ENCODE results near the gene ZNF75A.

Gene ZNF75A

DNA sequence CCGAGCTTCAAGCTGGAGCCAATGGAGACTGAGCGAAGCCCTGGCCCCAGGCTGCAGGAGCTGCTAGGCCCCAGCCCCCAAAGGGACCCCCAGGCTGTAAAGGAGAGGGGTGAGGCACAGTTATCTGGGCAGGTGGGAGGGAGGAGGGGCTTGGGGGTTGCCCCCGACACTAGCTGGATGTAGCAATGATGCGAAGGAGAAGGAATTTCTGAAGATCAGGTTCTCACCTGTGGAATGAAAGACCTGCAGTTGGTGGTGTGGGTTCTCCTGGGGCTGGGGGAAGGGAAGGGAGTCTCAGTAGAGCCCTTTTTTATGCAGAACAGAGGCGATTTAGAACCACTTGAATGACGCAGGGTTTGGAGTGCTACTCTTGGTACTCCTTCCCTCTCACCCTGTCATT is 20.2 kb upstream of the ZNF75A start:
- no peak for DNase-seq (ENCODE audit: low read depth, low spot score)

- DNase-seq (ENCODE audit: low read depth, low spot score), result no peak
Observed at GRCh38 chr16:3289998-3290673, 15.2 kb upstream of the ZNF75A start.

DNA sequence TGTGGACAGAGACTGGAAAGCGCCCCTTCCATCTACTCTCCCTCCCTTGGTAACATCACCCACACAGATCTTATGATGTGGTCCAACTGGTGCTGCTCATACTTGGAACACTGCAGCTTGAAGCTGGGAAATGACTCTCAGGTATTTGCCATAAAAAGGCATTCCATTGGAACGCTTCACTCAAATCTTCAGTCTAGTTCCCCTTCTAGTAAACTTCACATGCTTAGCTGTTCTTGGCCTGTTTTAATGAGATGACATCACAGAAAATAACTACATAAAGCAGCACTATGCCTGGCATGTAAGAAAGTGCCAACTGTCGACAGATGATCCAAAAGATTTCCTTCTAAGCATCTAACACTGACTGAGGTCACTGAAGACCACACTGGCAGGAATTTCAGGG is 12.7 kb upstream of the ZNF75A start:
- DNase-seq (ENCODE audit: low read depth, low spot score), result no peak

GRCh38 chr16:3295209-3295608 is 10.1 kb upstream of the ZNF75A start:
- DNase-seq (ENCODE audit: low read depth, low spot score), result no peak

GRCh38 chr16:3295783-3296182 is 9.5 kb upstream of the ZNF75A start:
- no peak for DNase-seq (ENCODE audit: low read depth, low spot score)

DNA sequence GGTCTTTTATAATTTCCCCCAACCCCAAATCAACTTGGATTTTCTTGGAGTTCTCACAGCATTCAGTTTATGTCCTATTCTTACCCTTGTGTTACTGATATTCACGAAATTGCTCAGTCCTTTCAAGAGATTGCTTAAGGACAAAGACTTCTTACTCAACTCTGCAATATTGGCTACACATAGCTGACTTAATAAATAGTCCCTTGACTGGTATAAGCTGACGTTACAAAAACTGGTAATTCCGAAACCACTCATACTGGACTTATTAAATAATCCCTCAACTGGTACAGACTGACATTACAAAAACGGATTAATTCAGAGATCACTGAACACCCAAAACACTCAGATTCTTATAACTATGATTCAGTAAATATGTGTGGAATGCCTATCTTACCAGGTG is 927 bp upstream of the ZNF75A start:
- no peak for DNase-seq (ENCODE audit: low read depth, low spot score)

GRCh38 chr16:3306078-3306477 is 781 bp downstream of the ZNF75A start:
- DNase-seq (ENCODE audit: low read depth, low spot score), result no peak

DNA sequence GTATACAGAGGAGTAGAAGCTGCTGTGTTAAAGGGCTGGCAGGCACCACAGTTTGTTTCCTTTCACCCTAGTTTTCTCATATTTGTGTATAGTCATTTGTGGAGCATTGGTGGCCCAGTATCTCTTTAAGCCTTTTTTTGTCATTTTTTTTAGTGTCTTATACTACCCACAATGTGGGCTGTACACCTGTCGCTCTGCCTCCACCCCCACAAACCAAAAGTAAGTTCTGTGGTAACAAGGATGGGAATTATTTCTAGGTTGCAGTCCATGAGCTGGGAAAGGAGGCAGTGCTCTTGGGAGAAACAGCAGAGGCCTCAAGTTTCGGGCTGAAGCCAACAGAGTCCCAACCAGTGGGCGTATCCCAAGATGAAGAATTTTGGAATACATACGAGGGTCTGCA is 6.2 kb downstream of the ZNF75A start:
- no peak for DNase-seq (ENCODE audit: low read depth, low spot score)

DNA sequence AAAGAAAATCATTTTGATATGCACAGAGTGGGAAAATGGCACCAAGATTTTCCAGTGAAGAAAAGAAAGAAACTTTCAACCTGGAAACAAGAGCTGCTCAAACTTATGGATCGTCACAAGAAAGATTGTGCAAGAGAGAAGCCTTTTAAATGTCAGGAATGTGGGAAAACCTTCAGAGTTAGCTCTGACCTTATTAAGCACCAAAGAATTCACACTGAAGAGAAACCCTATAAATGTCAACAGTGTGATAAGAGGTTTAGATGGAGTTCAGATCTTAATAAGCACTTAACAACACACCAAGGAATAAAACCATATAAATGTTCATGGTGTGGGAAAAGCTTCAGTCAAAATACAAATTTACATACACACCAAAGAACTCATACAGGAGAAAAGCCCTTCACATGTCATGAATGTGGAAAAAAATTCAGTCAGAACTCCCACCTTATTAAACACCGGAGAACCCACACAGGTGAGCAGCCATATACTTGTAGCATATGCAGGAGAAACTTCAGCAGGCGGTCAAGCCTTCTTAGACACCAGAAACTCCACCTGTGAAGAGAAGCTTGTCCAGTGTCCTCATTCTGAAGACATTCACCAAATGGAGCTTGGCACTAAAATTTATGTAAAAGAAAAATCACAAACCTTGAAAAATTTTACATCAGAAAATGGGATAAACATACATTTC is 12.2 kb downstream of the ZNF75A start:
- no peak for DNase-seq (ENCODE audit: low read depth, low spot score)

GRCh38 chr16:3321816-3322215 is 16.5 kb downstream of the ZNF75A start:
- DNase-seq (ENCODE audit: low read depth, low spot score), result no peak

DNA sequence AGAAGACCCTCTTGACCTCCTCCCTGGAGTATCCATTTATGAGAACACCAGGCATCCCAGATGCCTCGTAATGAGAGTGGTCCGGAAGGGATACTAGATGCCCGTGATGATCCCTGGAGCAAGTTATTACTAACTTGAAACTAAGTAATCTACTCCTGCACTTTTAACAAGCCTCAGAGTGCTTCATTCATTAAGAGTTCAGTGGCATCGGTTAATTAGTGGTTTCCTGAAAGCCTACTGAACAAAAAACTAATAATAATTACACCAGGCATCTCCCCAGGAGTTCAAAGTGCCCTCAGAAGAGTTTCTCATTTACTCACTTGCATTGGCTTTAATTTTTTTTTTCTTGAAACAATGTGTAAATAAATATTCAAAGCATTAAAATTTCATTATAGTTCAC is 22.2 kb downstream of the ZNF75A start:
- no peak for DNase-seq (ENCODE audit: low read depth, low spot score)

GRCh38 chr16:3328104-3328503 is 22.8 kb downstream of the ZNF75A start:
- DNase-seq (ENCODE audit: low read depth, low spot score), result no peak

- no peak for DNase-seq (ENCODE audit: low read depth, low spot score)
Observed at GRCh38 chr16:3328643-3329042, 23.3 kb downstream of the ZNF75A start.

GRCh38 chr16:3346041-3346440 is 40.7 kb downstream of the ZNF75A start:
- no peak for DNase-seq (ENCODE audit: low read depth, low spot score)

GRCh38 chr16:3347586-3347985 is 42.3 kb downstream of the ZNF75A start:
- DNase-seq (ENCODE audit: low read depth, low spot score), result no peak

GRCh38 chr16:3348547-3349167 is 43.4 kb downstream of the ZNF75A start:
- DNase-seq (ENCODE audit: low read depth, low spot score), result no peak

- DNase-seq (ENCODE audit: low read depth, low spot score), result no peak
Observed at GRCh38 chr16:3349175-3349574, 43.9 kb downstream of the ZNF75A start.

DNA sequence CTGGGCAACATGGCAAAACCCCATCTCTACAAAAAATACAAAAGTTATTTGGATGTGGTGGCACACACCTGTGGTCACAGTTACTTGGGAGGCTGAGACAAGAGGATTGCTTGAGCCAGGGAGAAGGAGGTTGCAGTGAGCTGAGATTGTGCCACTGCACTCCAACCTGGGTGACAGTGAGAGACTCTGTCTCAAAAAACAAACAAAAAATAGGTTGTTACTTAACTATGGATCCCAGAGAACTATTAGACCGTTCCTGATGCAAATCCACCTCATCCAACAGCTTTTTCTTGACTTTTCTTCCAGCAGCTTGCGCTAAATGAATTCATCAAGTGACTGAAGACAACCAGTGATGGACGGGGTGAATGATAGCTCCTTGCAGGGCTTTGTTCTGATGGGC is 50.3 kb downstream of the ZNF75A start, which contains the start of gene OR2C1:
Gene OR2C1, plus strand, starts transcription at position 301 of the 400 bp plus-strand sequence. Its CDS starts 52 bp downstream, at position 353.
- no peak for DNase-seq (ENCODE audit: low read depth, low spot score)

DNA sequence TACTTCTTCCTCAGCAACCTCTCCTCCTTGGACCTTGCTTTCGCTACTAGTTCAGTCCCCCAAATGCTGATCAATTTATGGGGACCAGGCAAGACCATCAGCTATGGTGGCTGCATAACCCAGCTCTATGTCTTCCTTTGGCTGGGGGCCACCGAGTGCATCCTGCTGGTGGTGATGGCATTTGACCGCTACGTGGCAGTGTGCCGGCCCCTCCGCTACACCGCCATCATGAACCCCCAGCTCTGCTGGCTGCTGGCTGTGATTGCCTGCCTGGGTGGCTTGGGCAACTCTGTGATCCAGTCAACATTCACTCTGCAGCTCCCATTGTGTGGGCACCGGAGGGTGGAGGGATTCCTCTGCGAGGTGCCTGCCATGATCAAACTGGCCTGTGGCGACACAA is 50.8 kb downstream of the ZNF75A start:
- DNase-seq (ENCODE audit: low read depth, low spot score), result no peak

GRCh38 chr16:3358871-3359270 is 53.6 kb downstream of the ZNF75A start:
- no peak for DNase-seq (ENCODE audit: low read depth, low spot score)

DNA sequence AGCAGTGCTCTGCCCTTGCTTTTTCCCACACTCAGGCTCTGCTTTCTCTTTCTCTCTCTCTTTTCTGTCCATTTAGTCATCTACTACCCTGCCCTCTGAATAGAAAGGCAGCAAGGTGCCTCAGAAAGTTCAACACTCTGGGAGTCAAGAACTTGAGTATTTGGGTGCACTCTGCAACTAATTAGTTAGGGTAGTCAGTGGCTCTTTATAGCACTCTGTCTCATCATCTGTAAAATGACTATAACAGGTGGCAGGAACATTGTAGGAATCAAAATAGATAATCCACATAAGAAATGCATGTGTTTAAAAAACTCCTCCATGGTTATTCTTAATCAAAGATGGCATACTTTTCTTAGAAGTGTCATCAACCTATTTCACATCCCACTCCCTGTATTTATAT is 57.6 kb downstream of the ZNF75A start:
- no peak for DNase-seq (ENCODE audit: low read depth, low spot score)

DNA sequence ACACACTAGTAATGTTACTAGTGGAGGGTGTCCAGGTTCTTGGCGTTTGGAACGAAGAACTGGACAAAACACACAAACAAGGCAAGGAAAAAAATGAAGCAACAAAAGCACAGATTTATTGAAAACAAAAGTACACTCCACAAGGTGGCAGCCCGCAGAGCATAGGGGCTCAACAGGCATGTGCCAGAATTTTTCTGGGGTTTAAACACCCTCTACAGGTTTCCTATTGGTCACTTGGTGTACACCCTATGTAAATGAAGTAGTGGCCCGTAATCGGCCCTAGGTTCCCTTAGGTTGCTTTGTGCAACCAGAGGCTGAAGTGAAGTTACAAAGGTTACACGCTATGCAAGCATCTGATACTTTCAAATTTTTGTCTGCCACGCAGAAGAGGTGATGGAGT is 58.5 kb downstream of the ZNF75A start:
- no peak for DNase-seq (ENCODE audit: low read depth, low spot score)

Measured in smooth muscle cell of the brain vasculature (primary cell).